ENCODE measurements around the gene RABEPK.
A peak's percentile ranks its signal among the peaks of the same experiment; 100 is the strongest.
"Not testable (repeated sequence)": the region's sequence is repeated elsewhere in the genome, so short reads cannot be mapped to it uniquely, and the experiment has no call there.

RABEPK gene

GRCh38 chr9:125246261-125246667 is 45.9 kb downstream of the RABEPK start:
- DNase-seq (ENCODE audit: low spot score): no peak

GRCh38 chr9:125254231-125254630 is 53.9 kb downstream of the RABEPK start:
- DNase-seq (ENCODE audit: low spot score): no peak

DNA sequence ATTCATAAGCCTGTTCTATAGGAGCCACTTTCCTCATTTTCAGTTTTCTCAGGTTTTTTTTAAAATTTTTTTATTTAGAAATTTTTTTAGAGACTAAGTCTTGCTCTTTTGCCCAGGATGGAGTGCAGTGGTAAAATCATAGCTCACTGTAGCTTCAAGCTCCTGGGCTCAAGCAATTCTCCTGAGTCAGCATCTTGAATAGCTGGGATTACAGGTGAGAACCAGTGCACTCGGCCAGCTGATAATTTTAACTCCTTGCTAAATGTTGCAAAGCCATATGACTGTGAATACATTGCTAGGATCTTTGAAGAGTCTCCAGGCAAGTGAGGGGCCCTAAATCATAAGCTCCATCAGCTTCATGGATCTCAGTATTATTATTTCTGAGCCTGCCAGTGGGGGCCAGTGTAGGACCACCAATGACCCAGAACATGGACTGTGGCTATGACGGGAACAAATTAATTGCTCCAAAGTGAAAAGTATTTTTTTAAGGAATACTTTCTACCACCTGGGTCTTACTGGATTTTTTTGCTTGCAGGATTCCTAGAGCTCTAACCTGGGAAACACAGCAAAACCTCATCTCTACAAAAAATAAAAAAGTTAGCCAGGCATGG is 55.5 kb downstream of the RABEPK start:
- peak; percentile 77 for DNase-seq (ENCODE audit: low spot score)

- DNase-seq (ENCODE audit: low spot score): no peak
Observed at GRCh38 chr9:125258160-125258785, 57.9 kb downstream of the RABEPK start.

GRCh38 chr9:125258832-125259534 is 58.6 kb downstream of the RABEPK start:
- no peak for DNase-seq (ENCODE audit: low spot score)

DNA sequence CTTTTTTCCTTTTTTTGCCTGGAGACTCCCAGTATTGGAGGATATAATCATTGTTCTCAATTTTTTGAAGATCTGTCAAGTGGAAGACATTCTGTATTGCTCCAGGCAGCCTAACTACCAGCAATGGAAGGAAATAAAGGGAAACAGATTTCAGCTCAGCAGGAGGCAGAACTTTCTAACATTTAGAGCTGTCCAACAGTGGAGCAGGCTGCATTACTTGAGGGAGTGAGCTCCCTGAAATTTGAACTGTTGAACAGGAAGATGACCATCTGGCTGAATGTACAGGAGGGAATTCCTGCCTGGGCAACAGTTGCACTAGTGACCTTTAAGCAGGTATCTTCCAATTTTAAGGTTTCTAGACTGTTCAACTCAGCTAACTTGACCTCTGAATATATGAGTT is 60.2 kb downstream of the RABEPK start:
- no peak for DNase-seq (ENCODE audit: low spot score)

DNA sequence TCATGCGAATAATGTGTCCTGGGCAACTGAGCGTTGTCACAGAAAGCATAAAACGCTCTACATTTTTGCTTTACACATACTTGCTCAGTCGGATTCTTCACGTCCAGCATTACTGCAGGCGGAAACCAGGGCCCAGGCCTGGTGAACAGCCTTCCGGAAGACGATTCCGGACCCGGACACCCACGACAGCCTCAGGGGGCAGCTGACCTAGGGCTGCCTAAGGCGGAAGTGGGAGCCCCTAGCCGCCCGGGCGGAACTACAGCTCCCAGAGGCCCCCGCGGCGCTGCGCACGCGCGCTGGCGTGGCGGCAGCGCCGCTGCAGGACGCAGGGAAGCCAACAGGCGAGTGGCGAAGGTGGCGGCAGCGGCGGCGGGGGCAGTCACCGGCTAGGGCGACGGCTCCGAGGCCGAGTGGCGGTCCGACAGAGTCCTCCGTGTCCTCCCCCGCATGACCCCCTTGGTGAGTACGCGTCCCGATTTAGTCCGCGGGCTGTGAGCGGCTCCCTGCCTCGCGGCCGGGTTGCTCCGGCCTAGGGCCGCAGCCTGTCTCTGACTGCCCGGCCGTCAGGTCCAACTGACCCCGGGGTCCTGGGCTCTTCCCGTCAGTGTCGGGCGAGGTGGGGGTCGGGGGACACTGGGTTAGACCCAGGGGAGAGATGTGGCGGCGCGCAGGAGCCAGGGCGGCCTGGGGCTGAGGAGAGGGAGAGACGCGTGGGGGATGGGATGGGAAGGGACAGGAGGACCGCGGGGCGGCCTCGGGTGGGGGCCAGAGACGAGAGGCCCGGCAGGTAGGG is 61.4 kb downstream of the RABEPK start, which contains the start of gene GAPVD1:
GAPVD1 (plus strand) TSS at position 326 of the 793 bp plus-strand sequence. CDS start 37,096 bp downstream, outside the sequence.
- peak; percentile 93 for DNase-seq (ENCODE audit: low spot score)

DNA sequence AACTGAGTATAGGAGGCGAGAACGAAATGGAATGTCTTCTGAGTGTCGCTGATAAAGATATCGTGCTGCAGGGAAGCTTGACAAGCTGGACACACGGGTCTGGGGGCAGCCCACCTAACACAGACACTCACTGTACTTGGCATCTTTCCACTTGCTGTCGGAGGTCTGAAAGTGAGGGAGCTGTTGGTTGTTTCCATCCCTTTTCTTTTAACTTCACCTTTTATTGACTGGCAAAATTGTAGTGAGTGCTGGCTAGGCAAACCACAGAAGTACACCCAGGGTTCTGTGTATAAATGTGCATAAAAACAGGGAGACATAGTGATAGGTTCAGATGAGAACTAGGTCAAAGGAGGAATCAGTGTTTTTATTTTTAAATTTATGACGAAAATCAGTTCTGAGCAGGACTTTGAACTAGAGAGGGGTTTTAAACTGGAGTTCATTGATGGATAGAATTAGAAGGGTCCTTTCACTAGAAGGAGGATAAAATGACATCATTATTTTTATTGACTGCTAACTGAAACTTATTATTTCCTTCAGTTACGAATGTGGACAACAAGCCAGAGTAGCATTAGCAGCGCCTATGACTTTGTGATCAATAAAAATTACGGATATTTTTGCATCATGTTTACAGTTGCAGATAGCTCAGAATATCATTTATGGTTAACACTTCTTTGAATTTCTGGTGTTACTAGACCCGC is 62.1 kb downstream of the RABEPK start:
- DNase-seq (ENCODE audit: low spot score): peak; percentile 74

- DNase-seq (ENCODE audit: low spot score): not testable (repeated sequence)
Observed at GRCh38 chr9:125264068-125264467, 63.7 kb downstream of the RABEPK start.

- DNase-seq (ENCODE audit: low spot score): no peak
Observed at GRCh38 chr9:125268394-125269013, 68.2 kb downstream of the RABEPK start.

GRCh38 chr9:125269014-125269397 is 68.7 kb downstream of the RABEPK start:
- no peak for DNase-seq (ENCODE audit: low spot score)

- DNase-seq (ENCODE audit: low spot score): no peak
Observed at GRCh38 chr9:125271081-125271480, 70.7 kb downstream of the RABEPK start.

GRCh38 chr9:125272697-125273096 is 72.4 kb downstream of the RABEPK start:
- peak; percentile 41 for DNase-seq (ENCODE audit: low spot score)

GRCh38 chr9:125276771-125277170 is 76.4 kb downstream of the RABEPK start:
- DNase-seq (ENCODE audit: low spot score): no peak

DNA sequence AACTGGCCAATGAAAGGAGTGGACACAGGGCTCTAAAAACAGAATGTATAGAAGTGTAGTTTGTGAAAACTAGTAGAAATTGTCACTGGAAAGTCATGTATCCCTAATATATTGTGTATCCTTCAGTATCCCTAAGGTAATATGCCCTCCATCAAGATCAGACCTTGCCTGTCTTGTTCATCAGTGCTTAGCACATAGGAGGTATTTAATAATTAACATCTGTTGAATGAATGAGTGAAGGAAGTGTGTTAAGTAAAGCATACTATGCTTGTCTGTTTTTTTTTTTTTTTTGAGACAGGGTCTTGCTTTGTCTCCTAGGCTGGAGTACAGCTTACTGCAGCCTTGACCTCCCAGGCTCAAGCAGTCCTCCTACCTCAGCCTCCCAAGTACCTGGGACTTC is 77.1 kb downstream of the RABEPK start:
- no peak for DNase-seq (ENCODE audit: low spot score)

DNA sequence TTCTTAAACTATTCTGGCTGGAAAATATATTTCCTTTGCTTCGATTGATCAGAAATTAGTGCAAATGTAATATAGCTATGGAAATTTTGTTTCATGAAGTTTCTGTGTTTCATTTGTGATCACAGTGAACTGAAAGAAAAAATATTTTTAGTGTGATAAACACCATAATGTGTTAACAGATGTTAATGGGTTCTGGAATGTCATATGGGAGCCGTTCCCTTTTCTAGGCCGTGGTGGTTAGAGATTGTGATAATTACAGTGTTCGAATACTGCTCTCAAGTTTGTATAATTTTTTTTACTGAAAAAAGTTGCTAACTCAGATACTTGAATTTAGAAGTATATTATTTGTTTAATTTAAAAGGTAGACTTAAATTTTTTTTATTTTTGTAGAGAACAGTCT is 80.6 kb downstream of the RABEPK start:
- DNase-seq (ENCODE audit: low spot score): no peak
